Endodermal cell (in vitro differentiated cells): ENCODE measurements around the gene LRRIQ4. TPM values are rescaled to one million over a fixed set of nuclear protein-coding genes. Genes with fewer than 3 reads are reported as not detected.

Experiments used
- DNase-seq: peaks from one replicate; pipeline ENCODE4 v3.0.0-alpha.2; 2017
- H3K27ac ChIP-seq: 2 replicates; pipeline ENCODE4 v1.5.1; 2013; ENCODE audit warnings: mild to moderate bottlenecking, low read depth, low read length, moderate library complexity
- H3K27me3 ChIP-seq: 2 replicates; pipeline ENCODE4 v1.6.1; 2013; ENCODE audit warnings: mild to moderate bottlenecking, low read length, moderate library complexity; ENCODE audit not compliant: insufficient read depth, control insufficient read depth, poor library complexity, severe bottlenecking
- H3K36me3 ChIP-seq: 2 replicates; pipeline ENCODE4 v1.7.0; 2013; ENCODE audit warnings: mild to moderate bottlenecking, low read length, moderate library complexity; ENCODE audit not compliant: control insufficient read depth, insufficient read depth
- H3K4me1 ChIP-seq: one replicate; pipeline ENCODE4 v1.7.0; 2013; ENCODE audit warnings: low read length; ENCODE audit not compliant: control insufficient read depth, insufficient read depth
- H3K4me3 ChIP-seq: 2 replicates; pipeline ENCODE4 v1.5.1; 2013; ENCODE audit warnings: mild to moderate bottlenecking, low read length, moderate library complexity
- H3K9ac ChIP-seq: 2 replicates; pipeline ENCODE4 v1.6.1; 2013; ENCODE audit warnings: mild to moderate bottlenecking, low read length, moderate library complexity; ENCODE audit not compliant: poor library complexity, severe bottlenecking; ENCODE audit errors: extremely low read depth
- H3K9me3 ChIP-seq: 2 replicates; pipeline ENCODE4 v1.6.1; 2013; ENCODE audit warnings: mild to moderate bottlenecking, low read length, moderate library complexity; ENCODE audit not compliant: control insufficient read depth
- H3K27ac Mint-ChIP-seq: 2 replicates; pipeline ENCODE4 v1.8.0; 2020; ENCODE audit warnings: mixed read lengths
- H3K27me3 Mint-ChIP-seq: 2 replicates; pipeline ENCODE4 v1.8.0; 2021; ENCODE audit warnings: mild to moderate bottlenecking, mixed read lengths; ENCODE audit not compliant: insufficient read depth
- H3K36me3 Mint-ChIP-seq: 2 replicates; pipeline ENCODE4 v1.8.0; 2020; ENCODE audit warnings: low read depth, mixed read lengths
- H3K4me1 Mint-ChIP-seq: 2 replicates; pipeline ENCODE4 v1.8.0; 2020; ENCODE audit warnings: mixed read lengths
- H3K4me3 Mint-ChIP-seq: 2 replicates; pipeline ENCODE4 v1.8.0; 2020; ENCODE audit warnings: mild to moderate bottlenecking, moderate library complexity, mixed read lengths
- H3K9me3 Mint-ChIP-seq: 2 replicates; pipeline ENCODE4 v1.8.0; 2020; ENCODE audit warnings: mild to moderate bottlenecking, mixed read lengths
- WGBS, 2 experiments: methylation state at CpG; one replicate each; pipeline versions ENCODE4 v1.1.5 to v1.1.7; 2013; ENCODE audit warnings: missing lambda C conversion rate in 2 of 2, mixed read lengths in 1 of 2; ENCODE audit not compliant: insufficient coverage in 1 of 2, insufficient read length in 1 of 2; 5-methylcytosine and 5-hydroxymethylcytosine counted together
- total RNA-seq, 2 donors: library from RNA; stranded (reverse); fragmentation: NEBNext Ultra II Directional in 1 of 2; extraction: Animal tissue kit (Norgen Biotek cat#: 25700) in 1 of 2; gene quantifications; 2 replicates in 1 of 2; 3 replicates in 1 of 2; pipeline ENCODE4 v1.2.1, GENCODE V29; 2021
- TF ChIP-seq, protein P1 (sequence below): fragments of 200-600 bp; sonication (generic); conservative IDR thresholded peaks from 2 replicates; pipeline ENCODE4 v1.5.0; 2021; ENCODE audit warnings: antibody characterized with exemption, mild to moderate bottlenecking

LRRIQ4 gene
- total RNA-seq, 2 donors from 2014 or later, result not detected

DNA sequence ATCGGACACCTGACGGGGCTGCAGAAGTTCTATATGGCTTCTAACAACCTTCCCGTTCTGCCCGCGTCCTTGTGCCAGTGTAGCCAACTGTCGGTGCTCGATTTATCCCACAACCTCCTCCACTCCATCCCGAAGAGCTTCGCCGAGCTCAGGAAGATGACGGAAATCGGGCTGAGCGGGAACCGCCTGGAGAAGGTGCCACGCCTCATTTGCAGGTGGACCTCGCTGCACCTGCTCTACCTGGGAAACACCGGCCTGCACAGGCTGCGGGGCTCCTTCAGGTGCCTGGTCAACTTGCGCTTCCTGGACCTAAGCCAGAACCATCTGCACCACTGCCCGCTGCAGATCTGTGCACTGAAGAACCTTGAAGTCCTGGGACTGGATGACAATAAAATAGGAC lies 9.9 kb downstream of the LRRIQ4 start:
- Mint-ChIP-seq H3K36me3 (no peaks in the 10 kb centered on the region), H3K27ac (no peak overlapping the region), H3K4me1 (no peaks in the 10 kb centered on the region), H3K4me3 (no peak overlapping the region), H3K9me3 (no peaks in the 10 kb centered on the region), H3K27me3 (peaks cover 3% of the 10 kb centered on the region)
- DNase-seq, result no peak
- Histone ChIP-seq H3K9me3 (no peaks in the 10 kb centered on the region), H3K27ac (no peak overlapping the region), H3K27me3 (no peaks in the 10 kb centered on the region), H3K36me3 (no peaks in the 10 kb centered on the region), H3K9ac (no peak overlapping the region), H3K4me3 (no peak overlapping the region), H3K4me1 (no peaks in the 10 kb centered on the region)
- WGBS, 2 experiments, result 96 to 99% methylated on average over 10 to 20 of the region's 20 CpGs
- TF ChIP-seq, protein P1, sequence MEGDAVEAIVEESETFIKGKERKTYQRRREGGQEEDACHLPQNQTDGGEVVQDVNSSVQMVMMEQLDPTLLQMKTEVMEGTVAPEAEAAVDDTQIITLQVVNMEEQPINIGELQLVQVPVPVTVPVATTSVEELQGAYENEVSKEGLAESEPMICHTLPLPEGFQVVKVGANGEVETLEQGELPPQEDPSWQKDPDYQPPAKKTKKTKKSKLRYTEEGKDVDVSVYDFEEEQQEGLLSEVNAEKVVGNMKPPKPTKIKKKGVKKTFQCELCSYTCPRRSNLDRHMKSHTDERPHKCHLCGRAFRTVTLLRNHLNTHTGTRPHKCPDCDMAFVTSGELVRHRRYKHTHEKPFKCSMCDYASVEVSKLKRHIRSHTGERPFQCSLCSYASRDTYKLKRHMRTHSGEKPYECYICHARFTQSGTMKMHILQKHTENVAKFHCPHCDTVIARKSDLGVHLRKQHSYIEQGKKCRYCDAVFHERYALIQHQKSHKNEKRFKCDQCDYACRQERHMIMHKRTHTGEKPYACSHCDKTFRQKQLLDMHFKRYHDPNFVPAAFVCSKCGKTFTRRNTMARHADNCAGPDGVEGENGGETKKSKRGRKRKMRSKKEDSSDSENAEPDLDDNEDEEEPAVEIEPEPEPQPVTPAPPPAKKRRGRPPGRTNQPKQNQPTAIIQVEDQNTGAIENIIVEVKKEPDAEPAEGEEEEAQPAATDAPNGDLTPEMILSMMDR, result no peak

DNA sequence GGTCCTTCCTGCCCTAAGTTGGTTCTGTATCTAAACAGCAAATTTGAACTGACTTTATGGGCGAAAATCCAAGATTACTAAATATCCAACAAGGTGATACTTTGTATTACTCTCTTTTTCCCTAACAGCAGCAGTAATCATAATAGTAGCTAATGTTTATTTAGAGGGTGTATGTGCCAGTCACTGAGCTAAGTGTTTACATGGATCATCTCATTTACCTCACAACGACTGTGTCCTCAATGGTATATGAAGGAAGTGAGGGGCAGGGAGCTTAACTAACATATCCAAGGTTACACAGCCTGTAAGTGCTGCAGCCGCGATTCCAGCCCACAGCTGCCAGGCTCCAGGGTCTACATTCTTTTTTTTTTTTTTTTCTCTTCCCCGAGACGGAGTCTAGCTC lies 10.3 kb downstream of the LRRIQ4 start:
- Mint-ChIP-seq H3K36me3 (no peaks in the 10 kb centered on the region), H3K9me3 (no peaks in the 10 kb centered on the region), H3K4me1 (no peaks in the 10 kb centered on the region), H3K4me3 (no peak overlapping the region), H3K27me3 (peaks cover 3% of the 10 kb centered on the region), H3K27ac (no peak overlapping the region)
- Histone ChIP-seq H3K27me3 (no peaks in the 10 kb centered on the region), H3K4me3 (no peak overlapping the region), H3K27ac (no peak overlapping the region), H3K9me3 (no peaks in the 10 kb centered on the region), H3K9ac (no peak overlapping the region), H3K36me3 (no peaks in the 10 kb centered on the region), H3K4me1 (no peaks in the 10 kb centered on the region)
- no peak for DNase-seq
- TF ChIP-seq, protein P1, result no peak
- 83 to 85% methylated on average over 2 to 6 of the region's 6 CpGs for WGBS, 2 experiments

DNA sequence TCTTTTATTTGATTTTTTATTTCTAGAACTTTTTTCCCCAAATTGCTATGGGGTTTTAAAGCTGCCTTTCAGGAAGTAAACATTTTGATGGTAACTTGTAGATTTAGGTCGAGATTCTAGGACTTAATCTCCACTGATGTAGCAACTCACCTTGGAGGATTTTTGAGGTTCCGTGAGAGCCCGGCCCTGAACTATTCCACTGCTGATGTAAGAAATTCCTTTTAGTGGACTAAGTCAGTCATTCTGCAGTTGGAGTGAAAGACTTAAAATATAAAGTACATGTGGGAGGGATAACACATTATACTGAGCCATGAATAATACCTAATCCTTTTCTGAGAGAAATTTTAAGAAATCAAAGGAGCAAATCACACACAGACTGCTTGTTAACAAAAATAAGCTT lies 12.6 kb downstream of the LRRIQ4 start:
- Mint-ChIP-seq H3K9me3 (no peaks in the 10 kb centered on the region), H3K36me3 (no peaks in the 10 kb centered on the region), H3K4me1 (no peaks in the 10 kb centered on the region), H3K4me3 (no peak overlapping the region), H3K27me3 (peaks cover 3% of the 10 kb centered on the region), H3K27ac (no peak overlapping the region)
- Histone ChIP-seq H3K4me1 (no peaks in the 10 kb centered on the region), H3K9ac (no peak overlapping the region), H3K27me3 (no peaks in the 10 kb centered on the region), H3K27ac (no peak overlapping the region), H3K9me3 (no peaks in the 10 kb centered on the region), H3K36me3 (no peaks in the 10 kb centered on the region), H3K4me3 (no peak overlapping the region)
- WGBS, 2 experiments, result 87% methylated on average over 3 of the region's 3 CpGs
- no peak for DNase-seq
- TF ChIP-seq, protein P1, result no peak
